WTC11 (cell line): ENCODE results near the gene PAOX.

Experiments
- ESRRA ChIP-seq: sonication (generic); formaldehyde crosslinking; IDR thresholded peaks from 2 replicates; pipeline ENCODE4 v1.8.1; 2022; ENCODE audit warnings: mild to moderate bottlenecking, missing genetic modification reagents, borderline replicate concordance
- TP53 ChIP-seq: sonication (generic); formaldehyde crosslinking; IDR thresholded peaks from 2 replicates; pipeline ENCODE4 v1.8.1; 2023; ENCODE audit warnings: mild to moderate bottlenecking, missing genetic modification reagents
- ZNF396 ChIP-seq: fragments of 250-450 bp; sonication (Bioruptor Pico); IDR thresholded peaks from 2 replicates; pipeline ENCODE4 v1.8.0; 2021; ENCODE audit warnings: mild to moderate bottlenecking, moderate library complexity, borderline replicate concordance
- ZNF671 ChIP-seq: fragments of 250-450 bp; sonication (Bioruptor Pico); IDR thresholded peaks from 2 replicates; pipeline ENCODE4 v1.8.0; 2021; ENCODE audit warnings: mild to moderate bottlenecking
- TF ChIP-seq, protein P1 (sequence below): fragments of 200-600 bp; IDR thresholded peaks from 2 replicates; pipeline ENCODE4 v1.8.0; 2022; ENCODE audit warnings: antibody characterized with exemption
- TF ChIP-seq, protein P2 (sequence below): sonication (generic); formaldehyde crosslinking; IDR thresholded peaks from 2 replicates; pipeline ENCODE4 v1.8.1; 2023; ENCODE audit warnings: mild to moderate bottlenecking, missing genetic modification reagents, borderline replicate concordance
- TF ChIP-seq, protein P3 (sequence below): sonication (generic); formaldehyde crosslinking; IDR thresholded peaks from 2 replicates; pipeline ENCODE4 v1.8.1; 2022; ENCODE audit warnings: low read depth, missing genetic modification reagents, borderline replicate concordance

GRCh38 chr10:133405272-133405671 lies 26.2 kb downstream of the PAOX start:
- TF ChIP-seq ESRRA (no peak), ZNF671 (CRISPR knock-in tag) (no peak), ZNF396 (CRISPR knock-in tag) (no peak), TP53 (CRISPR knock-in tag) (no peak)
- TF ChIP-seq, protein P1, sequence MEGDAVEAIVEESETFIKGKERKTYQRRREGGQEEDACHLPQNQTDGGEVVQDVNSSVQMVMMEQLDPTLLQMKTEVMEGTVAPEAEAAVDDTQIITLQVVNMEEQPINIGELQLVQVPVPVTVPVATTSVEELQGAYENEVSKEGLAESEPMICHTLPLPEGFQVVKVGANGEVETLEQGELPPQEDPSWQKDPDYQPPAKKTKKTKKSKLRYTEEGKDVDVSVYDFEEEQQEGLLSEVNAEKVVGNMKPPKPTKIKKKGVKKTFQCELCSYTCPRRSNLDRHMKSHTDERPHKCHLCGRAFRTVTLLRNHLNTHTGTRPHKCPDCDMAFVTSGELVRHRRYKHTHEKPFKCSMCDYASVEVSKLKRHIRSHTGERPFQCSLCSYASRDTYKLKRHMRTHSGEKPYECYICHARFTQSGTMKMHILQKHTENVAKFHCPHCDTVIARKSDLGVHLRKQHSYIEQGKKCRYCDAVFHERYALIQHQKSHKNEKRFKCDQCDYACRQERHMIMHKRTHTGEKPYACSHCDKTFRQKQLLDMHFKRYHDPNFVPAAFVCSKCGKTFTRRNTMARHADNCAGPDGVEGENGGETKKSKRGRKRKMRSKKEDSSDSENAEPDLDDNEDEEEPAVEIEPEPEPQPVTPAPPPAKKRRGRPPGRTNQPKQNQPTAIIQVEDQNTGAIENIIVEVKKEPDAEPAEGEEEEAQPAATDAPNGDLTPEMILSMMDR: no peak
- TF ChIP-seq, protein P2, sequence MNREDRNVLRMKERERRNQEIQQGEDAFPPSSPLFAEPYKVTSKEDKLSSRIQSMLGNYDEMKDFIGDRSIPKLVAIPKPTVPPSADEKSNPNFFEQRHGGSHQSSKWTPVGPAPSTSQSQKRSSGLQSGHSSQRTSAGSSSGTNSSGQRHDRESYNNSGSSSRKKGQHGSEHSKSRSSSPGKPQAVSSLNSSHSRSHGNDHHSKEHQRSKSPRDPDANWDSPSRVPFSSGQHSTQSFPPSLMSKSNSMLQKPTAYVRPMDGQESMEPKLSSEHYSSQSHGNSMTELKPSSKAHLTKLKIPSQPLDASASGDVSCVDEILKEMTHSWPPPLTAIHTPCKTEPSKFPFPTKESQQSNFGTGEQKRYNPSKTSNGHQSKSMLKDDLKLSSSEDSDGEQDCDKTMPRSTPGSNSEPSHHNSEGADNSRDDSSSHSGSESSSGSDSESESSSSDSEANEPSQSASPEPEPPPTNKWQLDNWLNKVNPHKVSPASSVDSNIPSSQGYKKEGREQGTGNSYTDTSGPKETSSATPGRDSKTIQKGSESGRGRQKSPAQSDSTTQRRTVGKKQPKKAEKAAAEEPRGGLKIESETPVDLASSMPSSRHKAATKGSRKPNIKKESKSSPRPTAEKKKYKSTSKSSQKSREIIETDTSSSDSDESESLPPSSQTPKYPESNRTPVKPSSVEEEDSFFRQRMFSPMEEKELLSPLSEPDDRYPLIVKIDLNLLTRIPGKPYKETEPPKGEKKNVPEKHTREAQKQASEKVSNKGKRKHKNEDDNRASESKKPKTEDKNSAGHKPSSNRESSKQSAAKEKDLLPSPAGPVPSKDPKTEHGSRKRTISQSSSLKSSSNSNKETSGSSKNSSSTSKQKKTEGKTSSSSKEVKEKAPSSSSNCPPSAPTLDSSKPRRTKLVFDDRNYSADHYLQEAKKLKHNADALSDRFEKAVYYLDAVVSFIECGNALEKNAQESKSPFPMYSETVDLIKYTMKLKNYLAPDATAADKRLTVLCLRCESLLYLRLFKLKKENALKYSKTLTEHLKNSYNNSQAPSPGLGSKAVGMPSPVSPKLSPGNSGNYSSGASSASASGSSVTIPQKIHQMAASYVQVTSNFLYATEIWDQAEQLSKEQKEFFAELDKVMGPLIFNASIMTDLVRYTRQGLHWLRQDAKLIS: no peak
- TF ChIP-seq, protein P3, sequence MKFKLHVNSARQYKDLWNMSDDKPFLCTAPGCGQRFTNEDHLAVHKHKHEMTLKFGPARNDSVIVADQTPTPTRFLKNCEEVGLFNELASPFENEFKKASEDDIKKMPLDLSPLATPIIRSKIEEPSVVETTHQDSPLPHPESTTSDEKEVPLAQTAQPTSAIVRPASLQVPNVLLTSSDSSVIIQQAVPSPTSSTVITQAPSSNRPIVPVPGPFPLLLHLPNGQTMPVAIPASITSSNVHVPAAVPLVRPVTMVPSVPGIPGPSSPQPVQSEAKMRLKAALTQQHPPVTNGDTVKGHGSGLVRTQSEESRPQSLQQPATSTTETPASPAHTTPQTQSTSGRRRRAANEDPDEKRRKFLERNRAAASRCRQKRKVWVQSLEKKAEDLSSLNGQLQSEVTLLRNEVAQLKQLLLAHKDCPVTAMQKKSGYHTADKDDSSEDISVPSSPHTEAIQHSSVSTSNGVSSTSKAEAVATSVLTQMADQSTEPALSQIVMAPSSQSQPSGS: no peak
